GM21529 (cell line): ENCODE data around the gene GART.
A peak's percentile ranks its signal among the peaks of the same experiment; 100 is the strongest.
"Not testable (repeated sequence)": the region's sequence is repeated elsewhere in the genome, so short reads cannot be mapped to it uniquely, and the experiment has no call there.

Source experiments
- ATAC-seq: cut with Tn5 transposase; IDR thresholded peaks from one replicate; pipeline ENCODE4 v1.9.1; 2021; ENCODE audit not compliant: unreplicated experiment

Gene GART

GRCh38 chr21:33518899-33519298 lies 23.0 kb downstream of the GART start:
- no peak for ATAC-seq

DNA sequence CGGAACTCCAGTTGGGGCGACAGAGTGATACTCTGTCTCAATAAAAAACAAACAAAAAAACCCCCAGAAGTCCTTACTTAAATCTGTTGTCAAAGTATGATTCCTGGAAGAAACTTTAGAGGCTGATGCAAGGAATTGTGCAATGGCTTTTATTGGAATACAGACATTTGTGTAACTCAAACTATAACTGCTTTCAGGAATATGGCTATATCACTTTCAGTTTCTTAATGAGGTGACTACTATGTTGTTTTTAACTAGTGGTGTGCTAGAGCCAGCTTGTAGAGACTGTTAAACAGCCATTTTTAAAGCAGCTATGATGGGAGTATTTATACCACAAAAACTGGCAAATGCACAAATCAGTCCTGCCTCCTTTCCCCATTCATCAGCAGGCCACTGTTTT lies 27.7 kb downstream of the GART start:
- ATAC-seq = no peak

GRCh38 chr21:33512481-33512880 lies 29.4 kb downstream of the GART start:
- no peak for ATAC-seq

GRCh38 chr21:33511639-33512038 lies 30.3 kb downstream of the GART start:
- no peak for ATAC-seq

DNA sequence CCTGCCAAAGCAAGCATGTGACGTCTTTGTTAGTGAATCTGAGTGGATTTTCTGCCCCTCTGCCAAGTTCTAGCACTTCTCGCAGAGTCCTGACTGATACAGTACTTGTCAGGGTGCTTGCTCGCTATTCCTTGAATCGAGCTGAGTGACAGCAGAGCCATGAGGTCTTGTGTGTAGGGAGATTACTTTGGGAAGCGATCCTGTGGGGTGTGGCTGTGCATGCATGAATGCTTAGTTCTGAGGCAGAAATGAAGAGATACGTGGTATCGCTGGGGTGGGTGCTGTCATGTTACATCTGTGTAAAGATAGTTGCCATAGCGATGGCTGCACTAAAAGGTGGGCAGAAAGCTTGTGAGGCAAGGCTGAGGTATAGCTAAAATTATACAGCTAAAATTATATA lies 31.1 kb downstream of the GART start:
- ATAC-seq = no peak

GRCh38 chr21:33507003-33507402 lies 34.9 kb downstream of the GART start:
- not testable (repeated sequence) for ATAC-seq

DNA sequence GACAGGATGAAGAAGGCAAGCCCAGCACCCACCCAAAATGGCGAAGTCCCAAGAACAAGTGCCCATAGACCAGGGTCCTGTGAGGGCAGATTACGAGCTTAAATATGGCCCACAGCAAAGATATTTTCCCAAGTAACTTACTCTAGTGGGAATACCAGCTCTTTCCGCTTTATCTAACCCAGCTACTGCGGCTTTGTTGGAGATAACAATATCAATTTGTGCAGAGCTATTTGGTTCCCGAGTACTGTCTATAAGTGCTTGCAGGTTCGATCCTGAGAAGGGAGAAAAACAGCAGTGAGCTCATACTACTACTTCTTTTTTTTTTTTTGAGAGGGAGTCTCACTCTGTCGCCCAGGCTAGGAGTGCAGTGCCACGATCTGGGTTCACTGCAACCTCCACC lies 36.1 kb downstream of the GART start:
- ATAC-seq = no peak

GRCh38 chr21:33496345-33496744 lies 45.6 kb downstream of the GART start:
- ATAC-seq = no peak

- no peak for ATAC-seq
These were observed 46.2 kb downstream of the GART start for GRCh38 chr21:33495743-33496142.

GRCh38 chr21:33493756-33494155 lies 48.2 kb downstream of the GART start:
- ATAC-seq = no peak

- ATAC-seq = no peak
These were observed 49.3 kb downstream of the GART start for GRCh38 chr21:33492571-33492970.

GRCh38 chr21:33491373-33492102 lies 50.4 kb downstream of the GART start, which contains the start of gene DNAJC28:
Gene DNAJC28 (minus strand): TSS chr21:33491716. CDS start chr21:33489393, 2,323 bp downstream.
- ATAC-seq = peak; percentile 96

GRCh38 chr21:33490991-33491372 lies 50.9 kb downstream of the GART start:
- ATAC-seq = no peak

DNA sequence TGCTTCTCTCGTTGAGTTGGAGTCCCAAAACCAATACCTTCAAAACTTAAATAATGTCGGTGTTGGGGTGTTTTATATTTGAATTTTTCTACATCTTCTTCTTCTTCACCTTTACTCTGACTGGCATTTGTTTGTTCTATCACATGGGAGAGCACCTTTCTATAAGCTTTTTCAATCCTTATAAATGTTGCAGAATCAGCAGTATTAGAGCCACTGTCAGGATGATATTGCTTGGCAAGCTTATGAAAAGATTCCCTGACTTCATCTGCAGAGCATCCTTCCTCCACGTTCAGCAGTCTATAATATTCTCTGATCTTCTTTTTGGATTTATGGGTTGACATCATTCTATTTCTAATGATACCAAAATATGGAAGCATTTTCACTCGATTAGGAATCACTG lies 53.0 kb downstream of the GART start:
- no peak for ATAC-seq

- ATAC-seq = no peak
These were observed 53.9 kb downstream of the GART start for GRCh38 chr21:33487996-33488395.

DNA sequence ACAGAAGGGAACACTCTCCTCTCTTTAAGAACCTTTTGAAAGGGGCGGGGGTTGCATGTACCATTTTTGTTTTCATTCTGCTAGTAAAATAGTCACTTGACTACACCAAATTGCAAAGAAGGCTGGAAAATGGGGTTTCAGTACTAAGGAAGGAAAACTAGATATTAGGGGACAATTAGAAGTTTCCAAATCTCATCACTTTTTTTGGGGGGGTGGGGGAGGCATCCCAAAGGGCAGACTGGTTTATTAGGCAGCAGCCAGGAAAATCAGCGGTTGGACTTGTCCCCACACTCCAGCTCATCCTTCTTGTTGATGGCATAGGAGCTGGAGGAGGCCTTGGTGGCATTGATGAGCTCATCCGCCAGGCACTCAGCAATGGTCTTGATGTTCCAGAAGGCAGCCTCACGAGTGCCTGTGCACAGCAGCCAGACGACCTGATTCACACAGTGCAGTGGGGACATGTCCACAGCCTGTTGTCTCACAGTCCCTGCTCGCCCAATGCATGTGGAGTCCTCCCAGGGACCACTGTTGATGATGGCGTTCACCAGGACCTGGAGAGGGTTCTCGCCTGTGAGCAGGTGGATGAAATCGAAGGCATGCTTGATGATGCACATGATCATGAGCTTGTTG lies 60.5 kb downstream of the GART start:
- ATAC-seq = no peak

GRCh38 chr21:33480481-33481103 lies 61.3 kb downstream of the GART start:
- no peak for ATAC-seq

DNA sequence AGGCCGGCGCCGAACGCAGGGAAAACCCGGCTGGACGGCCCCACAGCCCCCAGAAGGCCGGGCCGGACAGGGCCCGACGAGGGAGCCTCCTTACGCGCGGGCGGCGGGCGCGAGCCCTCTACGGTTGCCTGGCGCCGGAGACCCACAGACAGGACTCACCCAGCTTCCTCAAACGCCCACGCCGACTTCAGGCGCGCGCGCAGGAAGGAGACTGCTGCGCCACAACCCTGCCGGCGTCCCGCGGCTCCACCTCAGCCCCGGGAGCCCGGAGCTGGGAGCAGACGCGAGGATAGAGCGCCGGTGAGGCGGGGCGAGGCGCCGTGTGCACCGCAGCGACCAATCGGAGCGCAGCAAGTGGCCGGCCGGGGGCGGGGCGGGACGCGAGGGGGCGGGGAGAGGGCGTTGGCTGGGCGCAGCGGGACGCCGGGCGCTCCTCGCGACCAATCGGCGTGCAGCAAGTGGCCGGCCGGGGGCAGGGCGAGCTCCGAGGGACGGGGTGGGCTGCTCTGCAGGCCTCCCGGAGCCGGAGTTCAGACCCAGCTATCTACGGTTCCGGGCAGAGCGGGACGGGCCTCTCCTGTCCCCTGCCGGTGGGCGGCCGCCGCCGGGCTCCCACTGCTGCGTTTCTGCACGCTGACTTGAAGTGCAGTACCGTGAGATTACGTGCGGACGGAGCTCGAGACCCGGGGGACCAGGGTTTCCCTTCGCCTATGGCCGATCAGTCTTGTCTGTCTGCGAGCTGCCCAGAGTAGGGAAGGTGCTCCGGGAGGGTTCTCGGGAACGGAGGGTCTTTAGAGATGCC lies 62.0 kb downstream of the GART start, which contains the start of gene TMEM50B:
TMEM50B (minus strand) TSS at position 296 of the 802 bp plus-strand sequence. CDS start 11,089 bp downstream, outside the sequence.
- peak; percentile 88 for ATAC-seq

DNA sequence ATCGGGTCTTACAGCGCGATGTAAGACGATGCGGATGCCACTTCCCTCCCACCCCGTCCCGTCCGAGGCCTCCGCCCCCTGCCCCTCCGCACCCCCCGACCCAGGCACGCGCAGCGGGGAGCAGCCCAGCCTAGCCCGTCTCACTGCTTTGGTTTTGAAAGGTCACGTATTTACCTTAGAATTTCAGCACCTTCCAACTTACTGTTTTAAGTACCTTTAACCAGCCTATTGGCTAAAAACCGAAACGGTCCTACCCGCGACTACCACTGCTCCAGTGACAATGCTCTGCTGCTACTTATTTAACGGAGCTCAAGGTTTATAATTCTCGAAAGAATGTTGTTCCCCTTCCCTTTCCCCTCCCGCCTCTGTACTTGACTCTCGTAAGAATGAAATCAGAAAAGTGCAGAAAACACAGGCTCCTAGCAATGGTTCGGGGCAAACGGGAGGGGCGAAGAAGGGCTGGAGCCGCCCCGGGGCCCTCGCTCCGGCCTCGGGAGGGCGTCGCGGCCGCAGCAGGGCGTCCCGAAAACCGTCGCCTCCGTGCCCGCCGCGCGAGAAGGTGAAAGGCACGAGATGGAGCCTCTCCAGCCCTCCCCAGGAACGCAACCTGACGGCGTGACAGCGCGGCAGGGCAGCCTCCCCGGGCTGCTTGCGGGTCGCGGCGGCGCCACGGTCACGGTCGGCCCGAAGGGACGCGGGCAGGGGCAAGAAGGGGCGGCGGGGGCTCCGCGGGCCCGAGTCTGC lies 62.8 kb downstream of the GART start:
- peak; percentile 27 for ATAC-seq

DNA sequence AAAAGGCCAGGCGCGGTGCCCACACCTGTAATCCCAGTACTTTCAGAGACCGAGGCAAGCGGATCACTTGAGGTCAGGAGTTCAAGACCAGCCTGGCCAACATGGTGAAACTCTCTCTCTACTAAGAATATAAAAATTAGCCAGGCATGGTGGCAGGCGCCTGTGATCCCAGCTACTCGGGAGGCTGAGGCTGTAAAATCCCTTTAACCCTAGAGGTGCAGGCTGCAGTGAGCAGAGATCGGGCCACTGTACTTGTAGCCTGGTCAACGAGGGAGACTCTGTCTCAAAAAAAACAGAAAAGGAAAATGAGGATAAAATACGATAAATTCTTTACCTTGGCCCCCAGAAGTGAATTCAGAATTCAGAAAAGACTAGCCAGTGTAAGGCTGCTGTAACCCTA lies 63.7 kb downstream of the GART start:
- ATAC-seq = no peak

DNA sequence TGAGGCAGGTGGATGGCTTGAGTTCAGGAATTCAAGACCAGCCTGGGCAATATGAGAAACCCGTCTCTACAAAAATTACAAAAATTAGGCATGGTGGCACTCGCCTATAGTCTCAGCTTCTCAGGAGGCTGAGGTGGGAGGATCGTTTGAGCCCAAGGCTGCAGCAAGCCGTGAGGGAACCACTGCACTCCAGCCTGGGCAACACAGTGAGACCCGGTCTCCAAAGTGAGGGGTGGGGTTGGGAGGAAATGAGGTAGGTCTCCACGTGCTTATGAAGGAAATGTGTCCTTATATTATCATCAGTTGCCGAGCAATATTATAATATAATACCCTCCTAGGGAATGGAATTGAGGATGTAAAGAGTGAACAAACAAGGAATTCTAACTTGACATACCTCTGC lies 64.9 kb downstream of the GART start:
- no peak for ATAC-seq
